ENCODE measurements around the gene NUP153. TPM values are rescaled to one million over a fixed set of nuclear protein-coding genes. Genes with fewer than 3 reads are reported as not detected.

Gene NUP153
- total and polyA plus RNA-seq, 2 donors from 2014 or later, result 4.9 to 31.3 TPM

DNA sequence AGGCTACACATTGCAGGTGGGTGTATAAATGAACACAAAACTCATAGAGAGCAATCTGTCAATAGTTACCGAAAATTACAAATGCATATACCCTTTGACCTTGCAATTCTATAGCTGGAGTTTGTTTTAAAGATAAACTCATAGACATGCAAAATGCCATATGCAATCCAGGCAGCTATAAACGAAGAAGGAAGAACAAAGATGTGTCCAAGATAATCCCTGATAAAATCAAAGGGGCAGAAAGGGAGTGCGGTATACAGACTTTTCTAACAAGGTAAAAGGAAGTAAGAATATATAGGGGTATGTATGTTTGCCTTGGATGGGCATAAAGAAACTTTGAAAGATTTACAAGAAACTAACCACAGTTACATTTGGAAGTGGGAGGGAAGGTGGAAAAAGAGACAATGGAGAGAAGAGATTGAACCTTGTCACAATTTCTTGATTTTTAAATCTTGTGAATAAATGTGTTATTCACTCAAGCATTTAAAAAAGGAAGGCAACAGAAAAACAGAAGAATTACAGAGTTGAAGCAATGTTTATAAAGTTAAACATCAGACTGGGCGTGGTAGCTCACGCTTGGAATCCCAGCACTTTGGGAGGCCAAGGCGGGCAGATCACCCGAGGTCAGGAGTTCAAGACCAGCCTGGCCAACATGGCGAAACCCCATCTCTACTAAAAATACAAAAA is 76.8 kb downstream of the NUP153 start:
- no peak overlapping the region for H3K4me3 ChIP-seq (ENCODE audit: low read length in 3 of 3)
- H3K27me3 ChIP-seq (ENCODE audit: control insufficient read depth, insufficient read depth, low read length), result no peaks in the 10 kb centered on the region
- DNase-seq, result no peak
- TF ChIP-seq CTCF (IDR thresholded peaks at IDR 0.05; ENCODE audit: borderline replicate concordance, extremely low read depth, insufficient read depth), result no peak
- no peak overlapping the region for H3K27ac ChIP-seq (ENCODE audit: low read depth in 2 of 2, low read length in 2 of 2)
- no peak overlapping the region for H3K9ac ChIP-seq (ENCODE audit: low read length in 3 of 3)
- intact Hi-C loops (cut with DNase I), result no loop called here
- peaks cover 0 to 4% (median 2%) of the 10 kb centered on the region in 3 donors for H3K4me1 ChIP-seq (ENCODE audit: control insufficient read depth in 2 of 3, insufficient read depth in 2 of 3, low read depth in 1 of 3, low read length in 3 of 3)
- peaks cover 10 to 23% (median 10%) of the 10 kb centered on the region in 3 donors for H3K36me3 ChIP-seq (ENCODE audit: control insufficient read depth in 2 of 3, insufficient read depth in 3 of 3, low read length in 3 of 3)
- no peak for FAIRE-seq
- H3K9me3 ChIP-seq (ENCODE audit: control insufficient read depth in 2 of 3, insufficient read depth in 1 of 3, low read length in 3 of 3), result no peaks in the 10 kb centered on the region

DNA sequence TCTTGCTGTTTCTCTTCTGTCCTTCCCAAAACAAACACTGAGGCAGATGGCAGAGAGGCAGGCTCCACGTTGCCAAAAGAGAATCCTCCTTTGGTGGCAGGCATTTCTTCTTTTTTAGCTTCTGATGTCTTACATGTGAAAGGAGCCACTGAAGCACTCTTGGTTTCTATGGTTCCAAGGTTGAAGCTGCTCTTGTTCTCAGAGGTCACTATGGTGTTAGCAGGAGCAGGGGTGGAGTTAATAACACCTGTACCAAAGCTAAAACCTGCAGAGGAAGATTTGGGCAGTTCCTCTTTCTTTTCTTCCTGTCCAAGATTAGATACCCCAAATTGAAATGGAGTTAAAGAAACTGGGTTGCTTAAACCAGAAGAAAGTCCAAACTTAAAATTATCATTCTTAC is 77.9 kb downstream of the NUP153 start:
- TF ChIP-seq CTCF (IDR thresholded peaks at IDR 0.05; ENCODE audit: borderline replicate concordance, extremely low read depth, insufficient read depth), result no peak
- FAIRE-seq, result no peak
- H3K9me3 ChIP-seq (ENCODE audit: control insufficient read depth in 2 of 3, insufficient read depth in 1 of 3, low read length in 3 of 3), result no peaks in the 10 kb centered on the region

DNA sequence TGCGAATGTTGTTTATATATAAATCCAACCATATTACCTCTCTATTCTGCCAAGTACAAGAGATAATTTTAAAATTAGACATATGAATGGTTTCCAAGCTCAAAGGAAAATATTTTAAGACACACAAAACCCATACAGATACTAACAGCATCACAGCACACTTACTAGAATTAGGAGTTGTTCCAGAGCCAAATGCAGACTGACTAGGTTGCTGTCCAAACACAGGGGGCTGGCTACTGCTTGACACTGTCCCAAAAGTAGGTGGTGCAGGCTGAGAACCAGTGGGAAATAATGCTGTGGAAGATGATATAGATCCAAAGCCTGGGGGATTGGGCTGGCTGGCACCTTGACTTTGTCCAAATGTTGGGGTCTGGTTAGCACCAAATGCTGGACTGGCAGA is 82.3 kb downstream of the NUP153 start:
- intact Hi-C loops (cut with DNase I), result no loop called here
- DNase-seq, result no peak
- Histone ChIP-seq H3K36me3 (ENCODE audit: control insufficient read depth in 2 of 3, insufficient read depth in 3 of 3, low read length in 3 of 3) (peaks cover 8 to 33% (median 14%) of the 10 kb centered on the region in 3 donors), H3K27me3 (ENCODE audit: control insufficient read depth, insufficient read depth, low read length) (no peaks in the 10 kb centered on the region), H3K9me3 (ENCODE audit: control insufficient read depth in 2 of 3, insufficient read depth in 1 of 3, low read length in 3 of 3) (no peaks in the 10 kb centered on the region), H3K4me1 (ENCODE audit: control insufficient read depth in 2 of 3, insufficient read depth in 2 of 3, low read depth in 1 of 3, low read length in 3 of 3) (peaks cover 0 to 2% (median 0%) of the 10 kb centered on the region in 3 donors), H3K27ac (ENCODE audit: low read depth in 2 of 2, low read length in 2 of 2) (no peak overlapping the region), H3K9ac (ENCODE audit: low read length in 3 of 3) (no peak overlapping the region), H3K4me3 (ENCODE audit: low read length in 3 of 3) (no peak overlapping the region)
- no peak for TF ChIP-seq CTCF (IDR thresholded peaks at IDR 0.05; ENCODE audit: borderline replicate concordance, extremely low read depth, insufficient read depth)
- no peak for FAIRE-seq

More for the DNA sequence above, 77.9 kb downstream of the NUP153 start:
- no peak overlapping the region for H3K4me3 ChIP-seq (ENCODE audit: low read length in 3 of 3)
- no peak overlapping the region for H3K27ac ChIP-seq (ENCODE audit: low read depth in 2 of 2, low read length in 2 of 2)
- H3K27me3 ChIP-seq (ENCODE audit: control insufficient read depth, insufficient read depth, low read length), result no peaks in the 10 kb centered on the region
- intact Hi-C loops (cut with DNase I), result no loop called here
- DNase-seq, result no peak
- no peak overlapping the region for H3K9ac ChIP-seq (ENCODE audit: low read length in 3 of 3)
- peaks cover 0 to 4% (median 2%) of the 10 kb centered on the region in 3 donors for H3K4me1 ChIP-seq (ENCODE audit: control insufficient read depth in 2 of 3, insufficient read depth in 2 of 3, low read depth in 1 of 3, low read length in 3 of 3)
- H3K36me3 ChIP-seq (ENCODE audit: control insufficient read depth in 2 of 3, insufficient read depth in 3 of 3, low read length in 3 of 3), result peaks cover 10 to 30% (median 10%) of the 10 kb centered on the region in 3 donors

Measured in kidney (tissue), 14 donors.